Liver (tissue), 9 donors: Measurements from ENCODE around the gene CHEK1. TPM values are rescaled to one million over a fixed set of nuclear protein-coding genes. Genes with fewer than 3 reads are reported as not detected.

Source experiments
- DNase-seq: peaks from one replicate; pipeline ENCODE4 v3.0.0-alpha.2; 2017; ENCODE audit warnings: low spot score
- H3K27ac ChIP-seq, 2 donors: one replicate each; pipeline ENCODE4 v1.7.0; 2013; ENCODE audit warnings: inconsistent platforms in 2 of 2, low read length in 2 of 2, control low read depth in 1 of 2, low read depth in 1 of 2, mild to moderate bottlenecking in 1 of 2
- H3K27me3 ChIP-seq, 4 donors: one replicate each; pipeline versions ENCODE4 v1.6.1 to v1.7.0; 2013; ENCODE audit warnings: low read length in 3 of 4, inconsistent platforms in 1 of 4, mild to moderate bottlenecking in 1 of 4, moderate library complexity in 1 of 4; ENCODE audit not compliant: control insufficient read depth in 4 of 4, insufficient read depth in 4 of 4
- H3K36me3 ChIP-seq, 4 donors: one replicate each; pipeline versions ENCODE4 v1.6.1 to v1.7.0; 2013; ENCODE audit warnings: low read length in 3 of 4, mild to moderate bottlenecking in 3 of 4, low read depth in 1 of 4, moderate library complexity in 1 of 4; ENCODE audit not compliant: control insufficient read depth in 4 of 4, insufficient read depth in 3 of 4
- H3K4me1 ChIP-seq, 4 donors: one replicate each; pipeline versions ENCODE4 v1.6.1 to v1.7.0; 2013; ENCODE audit warnings: low read length in 3 of 4, mild to moderate bottlenecking in 3 of 4, moderate library complexity in 1 of 4; ENCODE audit not compliant: control insufficient read depth in 4 of 4, insufficient read depth in 4 of 4
- H3K4me3 ChIP-seq, 3 donors: one replicate each; pipeline versions ENCODE4 v1.6.1 to v1.7.0; 2013; ENCODE audit warnings: low read length in 3 of 3, control low read depth in 1 of 3, low read depth in 1 of 3, mild to moderate bottlenecking in 1 of 3
- H3K9ac ChIP-seq, 2 donors: one replicate each; pipeline ENCODE4 v1.7.0; 2013; ENCODE audit warnings: low read length in 2 of 2, mild to moderate bottlenecking in 2 of 2, moderate library complexity in 2 of 2, control low read depth in 1 of 2, low read depth in 1 of 2
- H3K9me3 ChIP-seq, 4 donors: one replicate each; pipeline versions ENCODE4 v1.6.1 to v1.7.0; 2013; ENCODE audit warnings: low read length in 3 of 4; ENCODE audit not compliant: control insufficient read depth in 4 of 4
- ATF3 ChIP-seq: IDR thresholded peaks from 2 replicates; pipeline ENCODE4 v1.6.1; 2016; ENCODE audit warnings: antibody characterized with exemption
- EGR1 ChIP-seq, 2 donors: IDR thresholded peaks; 2 replicates each; pipeline ENCODE4 v1.6.1; 2016 to 2018; ENCODE audit warnings: antibody characterized with exemption in 2 of 2, low read depth in 2 of 2
- FOXA1 ChIP-seq: IDR thresholded peaks from 2 replicates; pipeline ENCODE4 v1.6.1; 2016; ENCODE audit warnings: antibody characterized with exemption
- GABPA ChIP-seq, 2 donors: IDR thresholded peaks in 1 of 2; conservative IDR thresholded peaks in 1 of 2; 2 replicates each; pipeline ENCODE4 v1.6.1; 2016; ENCODE audit warnings: antibody characterized with exemption in 2 of 2, mild to moderate bottlenecking in 1 of 2, moderate library complexity in 1 of 2
- HNF4A ChIP-seq, 2 donors: conservative IDR thresholded peaks; 2 replicates each; pipeline ENCODE4 v1.6.1; 2016; ENCODE audit warnings: antibody characterized with exemption in 2 of 2, mild to moderate bottlenecking in 2 of 2
- HNF4G ChIP-seq: IDR thresholded peaks from 2 replicates; pipeline ENCODE4 v1.6.1; 2016; ENCODE audit warnings: antibody characterized with exemption
- JUND ChIP-seq, 2 donors: IDR thresholded peaks; 2 replicates each; pipeline ENCODE4 v1.6.1; 2016; ENCODE audit warnings: antibody characterized with exemption in 2 of 2
- MAX ChIP-seq: IDR thresholded peaks from 2 replicates; pipeline ENCODE4 v1.6.1; 2016; ENCODE audit warnings: antibody characterized with exemption
- NR2F2 ChIP-seq: IDR thresholded peaks from 2 replicates; pipeline ENCODE4 v1.6.1; 2016; ENCODE audit warnings: antibody characterized with exemption
- RAD21 ChIP-seq, 2 donors: IDR thresholded peaks; 2 replicates each; pipeline ENCODE4 v1.6.1; 2016; ENCODE audit warnings: antibody characterized with exemption in 2 of 2, mild to moderate bottlenecking in 2 of 2
- REST ChIP-seq: IDR thresholded peaks from 2 replicates; pipeline ENCODE4 v1.6.1; 2016; ENCODE audit warnings: antibody characterized with exemption, mild to moderate bottlenecking
- RXRA ChIP-seq, 2 donors: IDR thresholded peaks; 2 replicates each; pipeline ENCODE4 v1.6.1; 2017 to 2018; ENCODE audit warnings: antibody characterized with exemption in 2 of 2, mild to moderate bottlenecking in 1 of 2
- SP1 ChIP-seq: IDR thresholded peaks from 2 replicates; pipeline ENCODE4 v1.6.1; 2018; ENCODE audit warnings: antibody characterized with exemption, mild to moderate bottlenecking
- TAF1 ChIP-seq: conservative IDR thresholded peaks from 2 replicates; pipeline ENCODE4 v1.6.1; 2016; ENCODE audit warnings: antibody characterized with exemption, mild to moderate bottlenecking
- ZBTB33 ChIP-seq: IDR thresholded peaks from 2 replicates; pipeline ENCODE4 v1.6.1; 2016; ENCODE audit warnings: antibody characterized with exemption
- WGBS: extraction: QIAGEN DNeasy Blood & Tissue Kit; methylation state at CpG from one replicate; pipeline ENCODE4 v1.1.7; 2013; 5-methylcytosine and 5-hydroxymethylcytosine counted together
- polyA plus RNA-seq, 2 donors: library from polyadenylated mRNA; stranded (reverse) in 1 of 2; unstranded in 1 of 2; fragments of 200-250 nt in 1 of 2; fragments of >200 nt in 1 of 2; fragmentation: Nextera tagmentation in 1 of 2; extraction: Ambion mirVana in 1 of 2; gene quantifications; one replicate each; pipeline versions ENCODE4 v1.2.1 to v1.2.3, GENCODE V29; 2013 to 2015
- total RNA-seq, 2 donors: library from RNA; depleted of rRNA; stranded (reverse); fragments of >200 nt; gene quantifications; one replicate each; pipeline ENCODE4 v1.2.3, GENCODE V29; 2014
- TF ChIP-seq, protein P1 (sequence below): fragments of 150-350 bp; IDR thresholded peaks from 2 replicates; pipeline ENCODE4 v1.5.1; 2017; ENCODE audit warnings: improper control_type of control experiment, low read depth, low read length; ENCODE audit not compliant: missing input control
- donor health status: healthy.
- donor health status: healthy.
- donor health status: healthy.
- donor health status: healthy.
- donor health status: healthy.

CHEK1 gene
- total and polyA plus RNA-seq, 4 donors = 0.59 to 21.7 (median 0.85) TPM

GRCh38 chr11:125670172-125670571, 45.2 kb downstream of the CHEK1 start (continued):
- TF ChIP-seq, protein P1, sequence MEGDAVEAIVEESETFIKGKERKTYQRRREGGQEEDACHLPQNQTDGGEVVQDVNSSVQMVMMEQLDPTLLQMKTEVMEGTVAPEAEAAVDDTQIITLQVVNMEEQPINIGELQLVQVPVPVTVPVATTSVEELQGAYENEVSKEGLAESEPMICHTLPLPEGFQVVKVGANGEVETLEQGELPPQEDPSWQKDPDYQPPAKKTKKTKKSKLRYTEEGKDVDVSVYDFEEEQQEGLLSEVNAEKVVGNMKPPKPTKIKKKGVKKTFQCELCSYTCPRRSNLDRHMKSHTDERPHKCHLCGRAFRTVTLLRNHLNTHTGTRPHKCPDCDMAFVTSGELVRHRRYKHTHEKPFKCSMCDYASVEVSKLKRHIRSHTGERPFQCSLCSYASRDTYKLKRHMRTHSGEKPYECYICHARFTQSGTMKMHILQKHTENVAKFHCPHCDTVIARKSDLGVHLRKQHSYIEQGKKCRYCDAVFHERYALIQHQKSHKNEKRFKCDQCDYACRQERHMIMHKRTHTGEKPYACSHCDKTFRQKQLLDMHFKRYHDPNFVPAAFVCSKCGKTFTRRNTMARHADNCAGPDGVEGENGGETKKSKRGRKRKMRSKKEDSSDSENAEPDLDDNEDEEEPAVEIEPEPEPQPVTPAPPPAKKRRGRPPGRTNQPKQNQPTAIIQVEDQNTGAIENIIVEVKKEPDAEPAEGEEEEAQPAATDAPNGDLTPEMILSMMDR = no peak
- TF ChIP-seq MAX = no peak
- TF ChIP-seq HNF4G = no peak

DNA sequence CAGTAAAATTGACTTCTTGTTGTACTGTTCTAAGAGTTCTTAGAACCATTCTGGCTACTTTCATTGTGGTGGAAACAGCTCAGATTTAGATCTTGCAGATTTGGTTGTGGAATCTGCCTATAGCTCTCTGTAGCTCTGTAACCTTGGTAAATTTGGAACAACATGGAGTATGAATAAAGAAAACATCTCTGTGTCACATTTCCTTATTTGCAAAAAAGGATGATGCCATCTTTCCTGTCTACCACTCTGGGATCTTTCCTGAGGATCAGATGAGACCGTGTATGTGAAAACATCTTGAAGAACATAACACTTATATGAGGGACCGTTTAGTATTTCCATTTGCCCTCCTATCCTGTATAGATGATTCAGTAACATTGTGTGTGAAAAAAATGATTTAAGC, 46.6 kb downstream of the CHEK1 start:
- TF ChIP-seq JUND (IDR thresholded peaks at IDR 0.05) (no peak), FOXA1 (no peak), SP1 (no peak), TAF1 (no peak), HNF4A (conservative IDR thresholded peaks at IDR 0.05) (no peak), RAD21 (IDR thresholded peaks at IDR 0.05) (no peak), ATF3 (no peak), RXRA (IDR thresholded peaks at IDR 0.05) (no peak)
- TF ChIP-seq, protein P1 = no peak

DNA sequence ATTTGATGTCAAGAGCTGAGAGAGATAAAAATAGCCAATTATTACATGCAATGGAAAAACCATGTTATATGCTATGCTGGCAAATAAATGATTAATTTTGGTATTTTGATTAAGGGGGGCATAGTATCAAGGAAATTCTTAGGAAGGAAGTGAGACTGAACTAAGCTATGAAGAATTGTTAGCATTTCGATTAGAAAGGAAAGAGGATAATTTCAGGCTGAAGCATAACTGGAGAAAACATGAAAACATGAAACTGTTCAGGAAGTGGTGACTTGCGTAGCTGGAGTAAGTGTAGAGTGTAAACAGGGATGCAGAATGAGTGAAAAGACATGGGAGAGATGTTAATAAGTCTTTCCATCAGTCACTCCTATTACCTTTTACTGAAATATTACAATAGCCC, 49.2 kb downstream of the CHEK1 start:
- TF ChIP-seq REST = no peak
- TF ChIP-seq SP1 = no peak
- no peak for TF ChIP-seq RAD21 (IDR thresholded peaks at IDR 0.05)
- no peak for TF ChIP-seq GABPA (IDR thresholded peaks at IDR 0.05 in 1 of 2, conservative IDR thresholded peaks at IDR 0.05 in 1 of 2)
- TF ChIP-seq RXRA (IDR thresholded peaks at IDR 0.05) = no peak
- TF ChIP-seq ZBTB33 = no peak
- TF ChIP-seq ATF3 = no peak
- TF ChIP-seq EGR1 (IDR thresholded peaks at IDR 0.05; ENCODE audit: low read depth in 2 of 2) = no peak
- TF ChIP-seq, protein P1 = no peak
- no peak for TF ChIP-seq JUND (IDR thresholded peaks at IDR 0.05)
- TF ChIP-seq HNF4G = no peak
- TF ChIP-seq NR2F2 = no peak
- no peak for TF ChIP-seq FOXA1
- Histone ChIP-seq H3K4me3 (no peak overlapping the region), H3K27ac (no peak overlapping the region), H3K9ac (no peak overlapping the region), H3K36me3 (no peaks in the 10 kb centered on the region), H3K27me3 (no peaks in the 10 kb centered on the region), H3K4me1 (no peaks in the 10 kb centered on the region), H3K9me3 (no peaks in the 10 kb centered on the region)
- 76% methylated on average over 2 of the region's 2 CpGs for WGBS
- no peak for DNase-seq

More for the DNA sequence above, 46.6 kb downstream of the CHEK1 start:
- H3K36me3 ChIP-seq = no peaks in the 10 kb centered on the region
- no peak overlapping the region for H3K27ac ChIP-seq
- no peaks in the 10 kb centered on the region for H3K9me3 ChIP-seq
- no peaks in the 10 kb centered on the region for H3K27me3 ChIP-seq
- H3K9ac ChIP-seq = no peak overlapping the region
- H3K4me1 ChIP-seq = no peaks in the 10 kb centered on the region
- no peak overlapping the region for H3K4me3 ChIP-seq
- no peak for DNase-seq
- WGBS = 91% methylated on average over 2 of the region's 2 CpGs
